H9 (cell line): Measurements from ENCODE around the gene ZNF846. TPM values are rescaled to one million over a fixed set of nuclear protein-coding genes. Genes with fewer than 3 reads are reported as not detected.

Experiments
- DNase-seq: peaks from one replicate; pipeline ENCODE4 v3.0.0-alpha.2; 2017
- H2AFZ ChIP-seq: one replicate; pipeline ENCODE4 v1.6.1; 2013; ENCODE audit warnings: mild to moderate bottlenecking, low read length, control low read depth, moderate library complexity
- H2AK5ac ChIP-seq: 2 replicates; pipeline ENCODE4 v1.6.1; 2013; ENCODE audit warnings: low read length, control low read depth, mixed read lengths; ENCODE audit not compliant: insufficient read length
- H2BK120ac ChIP-seq: one replicate; pipeline ENCODE4 v1.6.1; 2013; ENCODE audit warnings: low read depth, mild to moderate bottlenecking, low read length, control low read depth, inconsistent platforms; ENCODE audit not compliant: poor library complexity, severe bottlenecking
- H2BK12ac ChIP-seq: 2 replicates; pipeline ENCODE4 v1.6.1; 2013; ENCODE audit warnings: low read length, control low read depth, mixed read lengths, low read depth; ENCODE audit not compliant: insufficient read length
- H2BK15ac ChIP-seq: 2 replicates; pipeline ENCODE4 v1.6.1; 2013; ENCODE audit warnings: low read depth, low read length, control low read depth
- H2BK20ac ChIP-seq: one replicate; pipeline ENCODE4 v1.6.1; 2013; ENCODE audit warnings: low read depth, mild to moderate bottlenecking, low read length, control low read depth, inconsistent platforms; ENCODE audit not compliant: poor library complexity, severe bottlenecking
- H2BK5ac ChIP-seq: 2 replicates; pipeline ENCODE4 v1.6.1; 2013; ENCODE audit warnings: low read length, control low read depth, mixed read lengths; ENCODE audit not compliant: insufficient read length
- H3K14ac ChIP-seq: 2 replicates; pipeline ENCODE4 v1.6.1; 2013; ENCODE audit warnings: low read length, control low read depth; ENCODE audit not compliant: insufficient read depth
- H3K18ac ChIP-seq: 2 replicates; pipeline ENCODE4 v1.6.1; 2013; ENCODE audit warnings: low read depth, mild to moderate bottlenecking, mixed read lengths, low read length, control low read depth; ENCODE audit not compliant: insufficient read length
- H3K23ac ChIP-seq: 2 replicates; pipeline ENCODE4 v1.6.1; 2013; ENCODE audit warnings: low read length, control low read depth, mixed read lengths, low read depth; ENCODE audit not compliant: insufficient read length
- H3K23me2 ChIP-seq: 2 replicates; pipeline ENCODE4 v1.6.1; 2013; ENCODE audit warnings: low read depth, mild to moderate bottlenecking, mixed read lengths, low read length, control low read depth; ENCODE audit not compliant: insufficient read length, poor library complexity, severe bottlenecking
- H3K27ac ChIP-seq: 2 replicates; pipeline ENCODE4 v1.5.1; 2013; ENCODE audit warnings: low read length, control low read depth, mixed read lengths, low read depth; ENCODE audit not compliant: insufficient read length
- H3K27me3 ChIP-seq: 2 replicates; pipeline ENCODE4 v1.6.1; 2013; ENCODE audit warnings: low read length, control low read depth, inconsistent platforms; ENCODE audit not compliant: insufficient read depth
- H3K4ac ChIP-seq: 2 replicates; pipeline ENCODE4 v1.6.1; 2013; ENCODE audit warnings: low read depth, mild to moderate bottlenecking, control low read depth, inconsistent platforms, low read length, moderate library complexity
- H3K4me1 ChIP-seq: 2 replicates; pipeline ENCODE4 v1.6.1; 2013; ENCODE audit warnings: low read length, control low read depth, inconsistent platforms; ENCODE audit not compliant: insufficient read depth
- H3K4me2 ChIP-seq: 2 replicates; pipeline ENCODE4 v1.6.1; 2013; ENCODE audit warnings: low read length, control low read depth, mixed read lengths; ENCODE audit not compliant: insufficient read length, insufficient read depth
- H3K56ac ChIP-seq: 2 replicates; pipeline ENCODE4 v1.6.1; 2013; ENCODE audit warnings: low read depth, mild to moderate bottlenecking, mixed read lengths, low read length, control low read depth; ENCODE audit not compliant: insufficient read length
- H3K79me1 ChIP-seq: 2 replicates; pipeline ENCODE4 v1.6.1; 2013; ENCODE audit warnings: low read depth, mild to moderate bottlenecking, moderate library complexity, low read length, control low read depth, inconsistent platforms; ENCODE audit not compliant: insufficient read depth, poor library complexity, severe bottlenecking
- H3K79me2 ChIP-seq: 2 replicates; pipeline ENCODE4 v1.6.1; 2013; ENCODE audit warnings: low read length, control low read depth, inconsistent platforms; ENCODE audit not compliant: insufficient read depth
- H3K9ac ChIP-seq: 2 replicates; pipeline ENCODE4 v1.6.1; 2013; ENCODE audit warnings: low read length, control low read depth, mixed read lengths; ENCODE audit not compliant: insufficient read length; ENCODE audit errors: extremely low read depth
- H3K9me3 ChIP-seq: one replicate; pipeline ENCODE4 v1.6.1; 2013; ENCODE audit warnings: low read depth, low read length, inconsistent platforms; ENCODE audit not compliant: control insufficient read depth
- H3T11ph ChIP-seq: one replicate; pipeline ENCODE4 v1.6.1; 2013; ENCODE audit warnings: mild to moderate bottlenecking, low read length, control low read depth, inconsistent platforms
- H4K20me1 ChIP-seq: one replicate; pipeline ENCODE4 v1.6.1; 2013; ENCODE audit not compliant: control insufficient read depth, insufficient read length, insufficient read depth
- H4K5ac ChIP-seq: 2 replicates; pipeline ENCODE4 v1.6.1; 2013; ENCODE audit warnings: low read depth, mild to moderate bottlenecking, mixed read lengths, low read length, control low read depth; ENCODE audit not compliant: insufficient read length
- H4K8ac ChIP-seq: replicated peaks from 2 replicates; pipeline ENCODE4 v1.6.1; 2013; ENCODE audit warnings: low read length, control low read depth, mixed read lengths, low read depth; ENCODE audit not compliant: insufficient read length
- H4K91ac ChIP-seq: 2 replicates; pipeline ENCODE4 v1.6.1; 2013; ENCODE audit warnings: low read depth, mild to moderate bottlenecking, moderate library complexity, mixed read lengths, low read length, control low read depth; ENCODE audit not compliant: insufficient read length
- H3K27ac Mint-ChIP-seq, 3 experiments: 2 replicates in 2 of 3; 3 replicates in 1 of 3; pipeline ENCODE4 v1.8.0; 2020 to 2021; ENCODE audit warnings: mixed read lengths in 3 of 3, mild to moderate bottlenecking in 1 of 3, moderate library complexity in 1 of 3
- H3K27me3 Mint-ChIP-seq: 2 replicates; pipeline ENCODE4 v1.8.0; 2021; ENCODE audit warnings: low read depth, mild to moderate bottlenecking, moderate library complexity, mixed read lengths
- H3K36me3 Mint-ChIP-seq, 3 experiments: 2 replicates in 2 of 3; 3 replicates in 1 of 3; pipeline ENCODE4 v1.8.0; 2020 to 2021; ENCODE audit warnings: low read depth in 3 of 3, mixed read lengths in 3 of 3; ENCODE audit not compliant: insufficient read depth in 1 of 3
- H3K4me1 Mint-ChIP-seq, 2 experiments: 2 replicates each; pipeline ENCODE4 v1.8.0; 2020; ENCODE audit warnings: mixed read lengths in 2 of 2
- H3K4me3 Mint-ChIP-seq, 2 experiments: 2 replicates in 1 of 2; 3 replicates in 1 of 2; pipeline ENCODE4 v1.8.0; 2020 to 2021; ENCODE audit warnings: mild to moderate bottlenecking in 2 of 2, mixed read lengths in 2 of 2, moderate library complexity in 1 of 2
- H3K9me3 Mint-ChIP-seq, 2 experiments: 2 replicates in 1 of 2; 3 replicates in 1 of 2; pipeline ENCODE4 v1.8.0; 2020; ENCODE audit warnings: mild to moderate bottlenecking in 2 of 2, mixed read lengths in 2 of 2, moderate library complexity in 1 of 2
- CTCF ChIP-seq: fragments of 200-600 bp; sonication (generic); conservative IDR thresholded peaks from 3 replicates; pipeline ENCODE4 v1.8.0; 2021; ENCODE audit warnings: antibody characterized with exemption, mild to moderate bottlenecking
- WGBS: extraction: QIAGEN DNeasy Blood & Tissue Kit; methylation state at CpG from one replicate; pipeline ENCODE4 v1.1.7; 2013; ENCODE audit warnings: missing lambda C conversion rate, low lambda C conversion rate, mixed read lengths; ENCODE audit not compliant: insufficient read length; ENCODE audit errors: extremely low coverage; 5-methylcytosine and 5-hydroxymethylcytosine counted together
- total RNA-seq: library from RNA; stranded (reverse); gene quantifications from 2 replicates; pipeline ENCODE4 v1.2.1, GENCODE V29; 2021

The ZNF846 gene
- total RNA-seq, 1 experiment from 2014 or later, result 9.2 TPM

GRCh38 chr19:9801976-9802375 lies 33.4 kb upstream of the ZNF846 start:
- no CpG with 5 or more reads among the region's 10 CpGs for WGBS
- H3K79me1 ChIP-seq, result no peaks in the 10 kb centered on the region
- no peak overlapping the region for H2BK20ac ChIP-seq
- no peak overlapping the region for H2BK5ac ChIP-seq
- H2BK12ac ChIP-seq, result no peak overlapping the region
- Mint-ChIP-seq H3K9me3 (no peaks in the 10 kb centered on the region), H3K4me1 (no peaks in the 10 kb centered on the region), H3K27ac (no peak overlapping the region), H3K4me3 (no peak overlapping the region; a peak in 1 of 5 replicates), H3K27me3 (no peaks in the 10 kb centered on the region), H3K36me3 (peaks cover 2 to 3% (median 2%) of the 10 kb centered on the region in 3 experiments; a peak in 5 of 7 replicates)
- H4K8ac ChIP-seq, result no peak overlapping the region
- DNase-seq, result peak; percentile 69
- H4K20me1 ChIP-seq, result no peaks in the 10 kb centered on the region
- H3T11ph ChIP-seq, result no peak overlapping the region
- no peak overlapping the region for H2BK120ac ChIP-seq
- H3K27ac ChIP-seq, result no peak overlapping the region
- no peak overlapping the region for H3K4me2 ChIP-seq
- H3K18ac ChIP-seq, result no peak overlapping the region
- H4K91ac ChIP-seq, result no peak overlapping the region
- no peak overlapping the region for H3K23ac ChIP-seq
- H3K27me3 ChIP-seq, result no peaks in the 10 kb centered on the region
- H2AK5ac ChIP-seq, result no peak overlapping the region
- no peak overlapping the region for H3K4ac ChIP-seq
- H3K9ac ChIP-seq, result no peak overlapping the region
- H4K5ac ChIP-seq, result no peak overlapping the region
- no peaks in the 10 kb centered on the region for H3K4me1 ChIP-seq
- H2BK15ac ChIP-seq, result no peak overlapping the region
- H3K79me2 ChIP-seq, result no peaks in the 10 kb centered on the region
- H3K9me3 ChIP-seq, result no peaks in the 10 kb centered on the region
- no peak overlapping the region for H3K14ac ChIP-seq
- H3K23me2 ChIP-seq, result no peaks in the 10 kb centered on the region
- TF ChIP-seq CTCF, result no peak
- no peak overlapping the region for H3K56ac ChIP-seq
- H2AFZ ChIP-seq, result no peak overlapping the region
